Inferior parietal cortex (tissue), 1 donor: ENCODE data around the gene RNF213.
"Not testable (repeated sequence)": the region's sequence is repeated elsewhere in the genome, so short reads cannot be mapped to it uniquely, and the experiment has no call there.

Experiments
- DNase-seq: peaks from one replicate; pipeline ENCODE4 v3.0.0-alpha.2; 2016; ENCODE audit errors: extremely low spot score

Gene RNF213

GRCh38 chr17:80292521-80292971 lies 31.9 kb downstream of the RNF213 start:
- DNase-seq, result no peak

- no peak for DNase-seq
Measured at GRCh38 chr17:80294210-80294609, 33.6 kb downstream of the RNF213 start.

GRCh38 chr17:80294653-80295052 lies 34.0 kb downstream of the RNF213 start:
- DNase-seq, result no peak

- no peak for DNase-seq
Measured at GRCh38 chr17:80295146-80295545, 34.5 kb downstream of the RNF213 start.

- no peak for DNase-seq
Measured at GRCh38 chr17:80295559-80295958, 34.9 kb downstream of the RNF213 start.

GRCh38 chr17:80296221-80296620 lies 35.6 kb downstream of the RNF213 start:
- DNase-seq, result no peak

- no peak for DNase-seq
Measured at GRCh38 chr17:80297996-80298560, 37.4 kb downstream of the RNF213 start.

GRCh38 chr17:80299350-80300100 lies 38.9 kb downstream of the RNF213 start:
- DNase-seq, result not testable (repeated sequence)

GRCh38 chr17:80300756-80301155 lies 40.1 kb downstream of the RNF213 start:
- DNase-seq, result not testable (repeated sequence)

GRCh38 chr17:80303824-80304223 lies 43.2 kb downstream of the RNF213 start:
- no peak for DNase-seq

GRCh38 chr17:80307994-80308691 lies 47.5 kb downstream of the RNF213 start:
- DNase-seq, result no peak

GRCh38 chr17:80308692-80309517 lies 48.3 kb downstream of the RNF213 start:
- DNase-seq, result no peak

GRCh38 chr17:80311216-80311827 lies 50.7 kb downstream of the RNF213 start:
- DNase-seq, result no peak

GRCh38 chr17:80312621-80313135 lies 52.0 kb downstream of the RNF213 start:
- DNase-seq, result no peak

GRCh38 chr17:80313160-80313829 lies 52.6 kb downstream of the RNF213 start:
- DNase-seq, result no peak

GRCh38 chr17:80313946-80314345 lies 53.3 kb downstream of the RNF213 start:
- DNase-seq, result not testable (repeated sequence)

- no peak for DNase-seq
Measured at GRCh38 chr17:80315517-80316182, 55.0 kb downstream of the RNF213 start.

GRCh38 chr17:80316431-80316830 lies 55.8 kb downstream of the RNF213 start:
- no peak for DNase-seq

- no peak for DNase-seq
Measured at GRCh38 chr17:80316927-80317705, 56.5 kb downstream of the RNF213 start.

GRCh38 chr17:80317706-80317980 lies 57.0 kb downstream of the RNF213 start:
- DNase-seq, result no peak
